Gastroesophageal sphincter (tissue), 3 donors: ENCODE data around the gene HYI.

Experiments
- CTCF ChIP-seq, 4 experiments: fragments of 200-600 bp in 2 of 4; fragments of 450-650 bp in 2 of 4; sonication (generic) in 1 of 4; IDR thresholded peaks; one replicate each; pipeline ENCODE4 v1.5.1; 2017 to 2019; ENCODE audit warnings: antibody characterized with exemption in 4 of 4, mild to moderate bottlenecking in 2 of 4, moderate library complexity in 2 of 4
- POLR2A ChIP-seq, 2 donors: fragments of 450-650 bp; IDR thresholded peaks; one replicate each; pipeline ENCODE4 v1.6.1; 2017; ENCODE audit warnings: antibody characterized with exemption in 2 of 2, mild to moderate bottlenecking in 2 of 2, moderate library complexity in 1 of 2

- no peak for TF ChIP-seq POLR2A (IDR thresholded peaks at IDR 0.05)
- TF ChIP-seq CTCF (IDR thresholded peaks at IDR 0.05), result no peak
Observed at GRCh38 chr1:43427524-43427923, 26.2 kb downstream of the HYI start.
